ENCODE results near the gene LAIR1. TPM values are rescaled to one million over a fixed set of nuclear protein-coding genes. Genes with fewer than 3 reads are reported as not detected.
"Not testable (repeated sequence)": the region's sequence is repeated elsewhere in the genome, so short reads cannot be mapped to it uniquely, and the experiment has no call there.

The LAIR1 gene
- total RNA-seq, 4 donors from 2014 or later: 1.0 to 1.9 (median 1.5) TPM

DNA sequence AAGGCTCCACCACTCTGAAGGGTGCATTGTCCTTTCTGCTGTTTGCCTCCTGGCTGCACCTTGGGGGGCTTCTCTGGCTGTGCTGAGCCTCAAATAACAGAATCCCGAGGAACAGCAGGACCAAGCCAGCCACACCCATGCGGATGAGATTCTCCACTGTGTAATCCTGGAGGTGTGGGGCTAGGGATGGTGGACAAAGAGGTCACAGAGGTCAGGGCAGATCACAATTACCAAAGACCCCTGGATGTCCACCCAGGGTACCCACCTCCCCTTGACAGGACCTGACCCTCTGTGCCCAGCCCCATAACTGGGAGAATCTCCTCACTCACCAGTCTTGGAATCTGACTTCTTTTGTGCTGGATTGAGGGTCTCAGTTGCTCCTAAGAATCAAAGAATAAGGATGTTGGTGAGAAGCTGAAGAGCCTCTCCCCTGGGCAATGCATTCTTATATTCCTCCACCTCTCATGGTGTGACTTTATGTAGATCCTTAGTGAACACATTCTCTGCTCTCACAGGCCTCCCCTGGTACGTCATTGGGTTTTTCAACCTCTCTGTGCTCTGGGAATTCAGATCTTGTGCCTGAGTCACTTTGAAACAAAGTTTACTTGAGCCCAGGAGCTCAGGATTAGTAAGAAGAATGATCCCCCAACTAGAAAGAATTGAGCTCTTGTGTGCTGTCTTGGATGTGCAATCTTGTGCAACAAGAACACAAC, 31.0 kb downstream of the LAIR1 start:
- no peak for TF ChIP-seq POLR2A (IDR thresholded peaks at IDR 0.05)
- TF ChIP-seq, protein P1, sequence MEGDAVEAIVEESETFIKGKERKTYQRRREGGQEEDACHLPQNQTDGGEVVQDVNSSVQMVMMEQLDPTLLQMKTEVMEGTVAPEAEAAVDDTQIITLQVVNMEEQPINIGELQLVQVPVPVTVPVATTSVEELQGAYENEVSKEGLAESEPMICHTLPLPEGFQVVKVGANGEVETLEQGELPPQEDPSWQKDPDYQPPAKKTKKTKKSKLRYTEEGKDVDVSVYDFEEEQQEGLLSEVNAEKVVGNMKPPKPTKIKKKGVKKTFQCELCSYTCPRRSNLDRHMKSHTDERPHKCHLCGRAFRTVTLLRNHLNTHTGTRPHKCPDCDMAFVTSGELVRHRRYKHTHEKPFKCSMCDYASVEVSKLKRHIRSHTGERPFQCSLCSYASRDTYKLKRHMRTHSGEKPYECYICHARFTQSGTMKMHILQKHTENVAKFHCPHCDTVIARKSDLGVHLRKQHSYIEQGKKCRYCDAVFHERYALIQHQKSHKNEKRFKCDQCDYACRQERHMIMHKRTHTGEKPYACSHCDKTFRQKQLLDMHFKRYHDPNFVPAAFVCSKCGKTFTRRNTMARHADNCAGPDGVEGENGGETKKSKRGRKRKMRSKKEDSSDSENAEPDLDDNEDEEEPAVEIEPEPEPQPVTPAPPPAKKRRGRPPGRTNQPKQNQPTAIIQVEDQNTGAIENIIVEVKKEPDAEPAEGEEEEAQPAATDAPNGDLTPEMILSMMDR (IDR thresholded peaks at IDR 0.05): no peak
- no peak for TF ChIP-seq POLR2AphosphoS5 (IDR thresholded peaks at IDR 0.05)
- no peak for TF ChIP-seq EP300 (IDR thresholded peaks at IDR 0.05)
- no peaks in the 10 kb centered on the region for H3K36me3 ChIP-seq
- H3K4me3 ChIP-seq: no peak overlapping the region
- H3K27me3 ChIP-seq: peaks cover 10% of the 10 kb centered on the region
- no peak overlapping the region for H3K27ac ChIP-seq
- no peak for DNase-seq (ENCODE audit: low spot score in 2 of 2)
- WGBS: 87% methylated on average over 3 of the region's 3 CpGs
- H3K4me1 ChIP-seq: no peaks in the 10 kb centered on the region
- H3K9me3 ChIP-seq: no peaks in the 10 kb centered on the region

DNA sequence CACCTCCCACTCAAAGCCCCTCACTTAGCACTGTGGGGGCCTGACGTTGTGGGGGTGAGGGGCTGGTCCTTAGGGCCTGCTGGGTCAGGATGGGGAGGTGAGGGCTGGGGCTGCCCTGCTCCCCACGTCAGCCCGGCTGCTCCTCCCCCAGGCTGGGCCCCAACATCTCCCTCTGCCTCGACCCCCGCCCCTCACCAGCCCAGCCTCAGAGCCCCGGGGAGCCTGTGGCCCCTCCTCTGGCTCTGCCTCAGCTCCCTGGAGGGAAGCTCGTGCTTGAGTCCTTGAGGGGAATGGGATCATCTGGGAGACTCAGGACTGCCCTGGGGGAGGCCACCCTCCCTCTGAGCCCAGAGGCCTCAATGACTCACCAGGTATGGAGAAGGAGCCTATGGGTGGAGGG, 32.6 kb downstream of the LAIR1 start:
- peaks cover 5% of the 10 kb centered on the region for H3K27me3 ChIP-seq
- 58% methylated on average over 4 of the region's 7 CpGs for WGBS
- no peak for DNase-seq (ENCODE audit: low spot score in 2 of 2)
- no peak overlapping the region for H3K27ac ChIP-seq
- no peaks in the 10 kb centered on the region for H3K36me3 ChIP-seq
- H3K4me3 ChIP-seq: no peak overlapping the region
- no peaks in the 10 kb centered on the region for H3K4me1 ChIP-seq
- no peaks in the 10 kb centered on the region for H3K9me3 ChIP-seq
- TF ChIP-seq, protein P1 (IDR thresholded peaks at IDR 0.05): no peak
- TF ChIP-seq POLR2A (IDR thresholded peaks at IDR 0.05): no peak
- TF ChIP-seq EP300 (IDR thresholded peaks at IDR 0.05): no peak
- TF ChIP-seq POLR2AphosphoS5 (IDR thresholded peaks at IDR 0.05): no peak

DNA sequence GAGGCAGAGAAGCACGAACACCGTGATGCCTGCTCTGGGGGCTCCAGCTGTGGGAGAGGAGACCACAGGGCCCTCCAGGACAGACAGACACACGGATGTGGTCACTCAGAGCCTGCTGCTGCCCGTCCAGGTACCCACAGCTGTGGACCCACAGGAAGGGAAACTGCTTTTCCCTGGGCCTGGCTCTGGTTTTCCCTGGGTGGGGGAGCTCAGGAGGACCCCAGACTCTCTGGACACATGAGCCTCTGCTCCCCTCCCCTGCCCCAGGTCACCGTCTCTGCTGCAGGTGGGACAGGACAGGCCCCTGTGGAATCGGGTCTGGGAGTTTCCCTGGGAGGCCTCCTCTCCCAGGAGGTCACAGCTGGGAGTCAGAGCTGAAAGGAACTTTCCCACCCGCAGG, 33.1 kb downstream of the LAIR1 start:
- TF ChIP-seq POLR2AphosphoS5 (IDR thresholded peaks at IDR 0.05): no peak
- no peak for TF ChIP-seq POLR2A (IDR thresholded peaks at IDR 0.05)
- TF ChIP-seq, protein P1 (IDR thresholded peaks at IDR 0.05): no peak
- TF ChIP-seq EP300 (IDR thresholded peaks at IDR 0.05): no peak
- DNase-seq (ENCODE audit: low spot score in 2 of 2): no peak
- H3K4me3 ChIP-seq: no peak overlapping the region

DNA sequence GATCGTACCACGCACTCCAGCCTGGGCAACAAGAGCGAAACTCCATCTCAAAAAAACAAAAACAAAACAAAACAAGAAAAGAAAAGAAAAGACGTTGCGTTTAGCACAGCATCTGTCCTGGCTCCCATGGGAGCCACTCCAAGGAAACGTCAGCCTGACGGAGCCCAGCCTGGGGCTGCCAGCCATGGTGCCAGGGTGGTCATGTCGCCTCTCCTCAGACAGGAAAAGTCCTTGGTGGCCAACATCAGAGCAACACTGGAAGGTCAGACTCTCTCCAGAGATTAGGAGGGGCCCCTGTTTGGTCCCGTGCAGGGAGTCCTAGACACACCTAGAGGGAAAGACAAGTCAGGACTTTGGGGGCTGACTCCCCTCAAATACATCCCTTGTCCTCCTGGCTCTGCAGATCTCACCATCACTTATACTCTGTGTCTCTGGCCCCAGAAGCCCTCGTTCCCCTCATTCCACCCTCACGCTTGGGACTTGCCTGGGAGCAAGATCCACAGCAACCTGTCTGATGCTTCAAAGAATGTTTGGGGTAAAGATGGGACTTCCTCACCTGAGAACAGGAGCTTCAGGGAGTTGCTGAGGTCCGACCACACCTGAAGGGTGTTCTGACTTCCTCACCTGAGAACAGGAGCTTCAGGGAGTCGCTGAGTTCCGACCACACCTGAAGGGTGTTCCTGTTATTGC, 35.1 kb downstream of the LAIR1 start:
- TF ChIP-seq EP300 (IDR thresholded peaks at IDR 0.05) (no peak), POLR2AphosphoS5 (IDR thresholded peaks at IDR 0.05) (no peak)
- TF ChIP-seq, protein P1 (IDR thresholded peaks at IDR 0.05): no peak
- no peak for DNase-seq (ENCODE audit: low spot score in 2 of 2)
- Histone ChIP-seq H3K36me3 (no peaks in the 10 kb centered on the region), H3K4me3 (no peak overlapping the region), H3K27me3 (peaks cover 5% of the 10 kb centered on the region), H3K27ac (no peak overlapping the region), H3K4me1 (no peaks in the 10 kb centered on the region), H3K9me3 (no peaks in the 10 kb centered on the region)
- WGBS: 79% methylated on average over 14 of the region's 14 CpGs

More for the DNA sequence above, 33.1 kb downstream of the LAIR1 start:
- no peak overlapping the region for H3K27ac ChIP-seq
- H3K9me3 ChIP-seq: no peaks in the 10 kb centered on the region
- no peaks in the 10 kb centered on the region for H3K36me3 ChIP-seq
- no peaks in the 10 kb centered on the region for H3K4me1 ChIP-seq
- H3K27me3 ChIP-seq: peaks cover 5% of the 10 kb centered on the region
- 90% methylated on average over 4 of the region's 7 CpGs for WGBS

DNA sequence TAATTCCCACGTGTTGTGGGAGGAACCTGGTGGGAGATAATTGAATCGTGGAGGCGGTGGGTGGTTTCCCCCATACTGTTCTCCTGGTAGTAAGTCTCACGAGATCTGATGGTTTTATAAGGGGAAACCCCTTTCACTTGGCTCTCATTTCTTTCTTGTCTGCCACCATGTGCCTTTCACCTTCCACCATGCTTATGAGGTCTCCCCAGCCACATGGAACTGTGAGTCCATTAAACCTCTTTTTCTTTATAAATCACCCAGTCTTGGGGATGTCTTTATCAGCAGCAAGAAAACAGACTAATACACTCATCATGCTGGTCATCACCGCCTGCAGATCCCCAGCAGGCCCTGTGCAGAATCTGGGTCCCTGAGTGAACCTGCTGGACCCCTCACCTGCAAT, 36.0 kb downstream of the LAIR1 start:
- not testable (repeated sequence) for H3K27ac ChIP-seq; H3K9me3 ChIP-seq; H3K4me3 ChIP-seq; H3K27me3 ChIP-seq; H3K4me1 ChIP-seq; DNase-seq (ENCODE audit: low spot score in 2 of 2); H3K36me3 ChIP-seq
- WGBS: 76% methylated on average over 5 of the region's 5 CpGs

All from suprapubic skin (tissue), 4 donors.